NB4 (cell line): Measurements from ENCODE around the gene C1GALT1C1L.

Source experiments
- CTCF ChIP-seq: IDR thresholded peaks from one replicate; pipeline ENCODE4 v1.5.1; 2012; ENCODE audit warnings: low read depth, low read length
- MAX ChIP-seq: IDR thresholded peaks from 2 replicates; pipeline ENCODE4 v1.6.1; 2011; ENCODE audit warnings: low read depth, low read length
- POLR2A ChIP-seq: IDR thresholded peaks from 2 replicates; pipeline ENCODE4 v1.6.1; 2011; ENCODE audit warnings: mild to moderate bottlenecking; ENCODE audit not compliant: insufficient read length; ENCODE audit errors: extremely low read depth

GRCh38 chr2:43714164-43714563, 37.9 kb upstream of the C1GALT1C1L start:
- TF ChIP-seq CTCF (no peak), POLR2A (no peak), MAX (no peak)
